ENCODE results near the gene ATP6V1F. TPM values are rescaled to one million over a fixed set of nuclear protein-coding genes. Genes with fewer than 3 reads are reported as not detected.

Gene ATP6V1F
- total RNA-seq, 5 donors from 2014 or later (not counting 1 experiment from before 2014, with no cell fraction given): 62.6 to 78.1 (median 75.5) TPM

DNA sequence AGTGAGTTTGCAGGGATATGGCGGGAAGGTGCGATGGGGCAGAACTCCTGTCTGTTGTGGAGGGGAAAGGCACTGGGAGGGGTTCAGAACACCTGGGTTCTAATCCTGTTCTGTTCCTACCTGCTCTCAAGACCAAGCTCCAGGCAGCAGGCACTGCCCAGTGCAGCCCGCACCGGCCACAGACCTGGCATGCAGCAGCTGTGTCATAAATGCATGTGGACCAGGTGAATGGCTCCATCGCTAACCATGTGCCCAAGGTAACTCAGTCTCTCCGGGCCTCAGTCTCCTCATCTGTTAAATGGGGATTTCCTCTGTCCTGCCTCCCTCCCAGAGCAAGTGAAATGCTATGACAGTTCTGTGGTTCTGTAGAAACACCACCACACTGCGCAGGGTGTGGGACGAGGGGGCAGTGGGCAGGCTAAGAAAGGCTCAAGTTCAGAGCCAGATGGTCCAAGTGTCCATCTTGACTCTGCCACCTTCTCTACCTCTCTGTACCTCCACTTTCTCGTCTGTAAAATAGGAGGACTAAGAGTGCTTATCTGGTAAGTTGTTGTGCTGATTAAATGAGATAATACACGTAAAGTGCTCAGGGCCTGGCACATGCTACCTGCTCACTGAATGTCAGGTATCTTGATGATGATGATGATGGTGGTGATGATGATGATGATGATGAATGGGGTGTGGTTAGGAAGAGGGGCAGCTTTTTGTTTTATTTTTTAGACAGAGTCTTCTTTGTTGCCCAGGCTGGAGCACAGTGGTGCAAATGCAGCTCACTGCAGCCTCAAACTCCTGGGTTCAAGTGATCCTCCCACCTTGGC, 22.9 kb downstream of the ATP6V1F start:
- H3K27ac Mint-ChIP-seq: no peak overlapping the region

DNA sequence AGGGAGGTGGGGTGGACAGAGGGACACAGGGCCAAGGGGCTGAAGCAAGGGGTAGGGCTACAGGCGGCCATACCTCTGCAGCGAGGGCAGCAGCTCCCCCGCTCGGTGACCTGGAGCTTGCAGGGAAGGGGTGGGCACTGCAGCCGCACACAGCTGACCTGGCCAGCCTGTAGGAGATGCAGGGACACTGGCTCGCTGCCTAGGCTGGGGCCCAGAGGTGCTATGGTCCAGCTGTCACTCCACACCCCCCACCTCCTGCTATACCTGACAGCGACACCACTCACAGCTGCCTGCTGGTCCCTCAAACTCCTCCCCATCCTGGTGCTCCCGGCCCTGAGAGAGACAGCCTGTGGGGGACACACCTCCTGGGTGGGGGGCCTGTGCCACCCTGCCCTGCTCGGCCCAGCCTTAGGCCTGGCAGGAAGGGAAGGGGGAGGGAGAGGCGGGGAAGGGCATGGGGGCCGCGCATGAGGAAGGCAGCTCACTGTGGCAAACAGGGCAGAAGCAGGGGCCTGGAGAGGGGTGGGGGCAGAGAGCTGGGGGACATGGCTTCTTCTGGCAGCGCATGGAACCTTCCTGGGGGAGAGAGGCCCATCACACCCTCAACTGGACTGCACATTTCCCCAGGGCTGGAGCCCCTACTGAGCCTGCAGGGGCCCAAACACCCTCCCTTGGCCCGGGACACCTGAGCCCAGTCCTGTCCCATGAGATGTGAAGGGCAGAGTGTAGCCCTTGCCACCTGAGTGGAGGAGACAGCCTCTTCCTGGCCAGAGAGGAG, 23.9 kb downstream of the ATP6V1F start:
- DNase-seq (no peak), ATAC-seq (replicated peaks in 1 of 4) (no peak)
- Mint-ChIP-seq H3K27ac (no peak overlapping the region), H3K4me1 (peaks cover 0 to 3% (median 0%) of the 10 kb centered on the region in 3 donors), H3K36me3 (no peaks in the 10 kb centered on the region), H3K27me3 (peaks cover 10 to 21% of the 10 kb centered on the region in 2 donors), H3K9me3 (no peaks in the 10 kb centered on the region), H3K4me3 (no peak overlapping the region)
- CTCF ChIA-PET: interaction anchor here in 1 of 2 donors (0.6 kb wide), 1 partner anchor 565 kb away, joined by 5 read pairs; no protein-coding TSS in a partner anchor
- H3K36me3 ChIP-seq (ENCODE audit: control insufficient read depth in 2 of 2, extremely low read depth in 1 of 2, insufficient read depth in 1 of 2, low read length in 1 of 2): no peaks in the 10 kb centered on the region
- no peak overlapping the region for H3K4me3 ChIP-seq (ENCODE audit: control insufficient read depth in 1 of 2, extremely low read depth in 1 of 2, low read length in 1 of 2)
- 81% methylated on average over 6 of the region's 14 CpGs for WGBS (ENCODE audit: insufficient coverage)
- peaks cover 0 to 15% of the 10 kb centered on the region in 2 experiments for H3K4me1 ChIP-seq (ENCODE audit: control insufficient read depth in 1 of 2, extremely low read depth in 1 of 2, insufficient read depth in 2 of 2, low read length in 2 of 2)
- H3K9me3 ChIP-seq: no peaks in the 10 kb centered on the region
- POLR2A ChIA-PET: interaction anchor here in 1 of 2 donors (0.6 kb wide), 1 partner anchor 980 kb away, joined by 5 read pairs; no protein-coding TSS in a partner anchor
- H3K27me3 ChIP-seq (replicated peaks in 1 of 2; ENCODE audit: control insufficient read depth in 2 of 2, extremely low read depth in 1 of 2, insufficient read depth in 2 of 2, low read length in 1 of 2): peaks cover 0 to 72% of the 10 kb centered on the region in 2 experiments
- H3K27ac ChIP-seq (ENCODE audit: low read length): no peak overlapping the region

More for the DNA sequence above, 22.9 kb downstream of the ATP6V1F start:
- no peaks in the 10 kb centered on the region for H3K9me3 Mint-ChIP-seq
- CTCF ChIA-PET: interaction anchor here (0.6 to 0.8 kb wide), 3 partner anchors 15 to 566 kb away, joined by 3 to 5 read pairs (median 3); no protein-coding TSS in a partner anchor
- H3K27me3 ChIP-seq (replicated peaks in 1 of 2; ENCODE audit: control insufficient read depth in 2 of 2, extremely low read depth in 1 of 2, insufficient read depth in 2 of 2, low read length in 1 of 2): peaks cover 0 to 65% of the 10 kb centered on the region in 2 experiments
- no peak for ATAC-seq (replicated peaks in 1 of 4)
- DNase-seq: no peak
- POLR2A ChIA-PET: interaction anchor here in 1 of 2 donors (0.6 kb wide), 1 partner anchor 981 kb away, joined by 5 read pairs; no protein-coding TSS in a partner anchor
- no peaks in the 10 kb centered on the region for H3K9me3 ChIP-seq
- H3K4me3 Mint-ChIP-seq: no peak overlapping the region
- no peak overlapping the region for H3K4me3 ChIP-seq (ENCODE audit: control insufficient read depth in 1 of 2, extremely low read depth in 1 of 2, low read length in 1 of 2)
- H3K4me1 ChIP-seq (ENCODE audit: control insufficient read depth in 1 of 2, extremely low read depth in 1 of 2, insufficient read depth in 2 of 2, low read length in 2 of 2): peaks cover 0 to 10% of the 10 kb centered on the region in 2 experiments
- WGBS (ENCODE audit: insufficient coverage): 98% methylated on average over 4 of the region's 10 CpGs
- no peak overlapping the region for H3K27ac ChIP-seq (ENCODE audit: low read length)
- peaks cover 10 to 19% of the 10 kb centered on the region in 2 donors for H3K27me3 Mint-ChIP-seq
- H3K36me3 Mint-ChIP-seq: no peaks in the 10 kb centered on the region
- no peaks in the 10 kb centered on the region for H3K36me3 ChIP-seq (ENCODE audit: control insufficient read depth in 2 of 2, extremely low read depth in 1 of 2, insufficient read depth in 1 of 2, low read length in 1 of 2)
- H3K4me1 Mint-ChIP-seq: peaks cover 0 to 3% (median 0%) of the 10 kb centered on the region in 3 donors

DNA sequence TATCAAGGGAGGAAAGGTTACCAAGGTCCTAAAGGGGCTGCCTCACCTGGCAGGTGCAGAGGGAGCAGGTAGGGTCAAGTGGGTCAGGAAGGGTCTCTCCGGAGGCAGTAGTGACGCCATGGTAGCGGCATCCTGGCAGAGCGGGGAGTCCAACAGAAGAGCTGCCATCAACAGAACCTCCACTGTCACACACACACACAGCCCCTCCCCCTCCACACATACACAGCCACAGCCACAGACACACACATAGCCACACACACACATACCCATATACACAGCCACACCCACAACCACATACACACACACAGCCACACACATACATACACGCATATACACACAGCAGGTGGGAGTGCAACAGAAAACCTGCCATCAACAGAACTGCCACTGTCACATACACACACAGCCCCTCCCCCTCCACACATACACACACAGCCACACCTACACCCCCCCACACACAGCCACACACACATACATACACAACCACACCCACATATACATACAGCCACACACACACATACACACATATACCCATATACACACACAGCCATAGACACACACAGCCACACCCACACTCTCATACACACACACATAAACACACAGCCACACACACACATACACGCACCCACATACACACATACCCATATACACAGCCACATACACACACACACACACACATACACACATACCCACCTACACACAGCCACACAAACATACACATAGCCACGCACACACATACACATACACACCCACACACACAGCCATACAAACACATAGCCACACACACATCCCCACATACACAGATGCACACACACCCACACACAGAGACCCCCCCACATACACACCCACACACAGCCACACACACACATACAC, 24.7 kb downstream of the ATP6V1F start:
- DNase-seq: no peak
- ChIA-PET POLR2A (no interaction called here), CTCF (no interaction called here)
- no peak overlapping the region for H3K27ac ChIP-seq (ENCODE audit: low read length)
- H3K27me3 ChIP-seq (replicated peaks in 1 of 2; ENCODE audit: control insufficient read depth in 2 of 2, extremely low read depth in 1 of 2, insufficient read depth in 2 of 2, low read length in 1 of 2): peaks cover 0 to 79% of the 10 kb centered on the region in 2 experiments
- H3K36me3 Mint-ChIP-seq: no peaks in the 10 kb centered on the region
- H3K4me1 Mint-ChIP-seq: peaks cover 0 to 5% (median 0%) of the 10 kb centered on the region in 3 donors
- H3K27ac Mint-ChIP-seq: no peak overlapping the region
- H3K9me3 Mint-ChIP-seq: no peaks in the 10 kb centered on the region
- H3K4me1 ChIP-seq (ENCODE audit: control insufficient read depth in 1 of 2, extremely low read depth in 1 of 2, insufficient read depth in 2 of 2, low read length in 2 of 2): peaks cover 0 to 15% of the 10 kb centered on the region in 2 experiments
- no peak for ATAC-seq (replicated peaks in 1 of 4)
- no peaks in the 10 kb centered on the region for H3K9me3 ChIP-seq
- H3K4me3 ChIP-seq (ENCODE audit: control insufficient read depth in 1 of 2, extremely low read depth in 1 of 2, low read length in 1 of 2): no peak overlapping the region
- peaks cover 10 to 25% of the 10 kb centered on the region in 2 donors for H3K27me3 Mint-ChIP-seq
- H3K36me3 ChIP-seq (ENCODE audit: control insufficient read depth in 2 of 2, extremely low read depth in 1 of 2, insufficient read depth in 1 of 2, low read length in 1 of 2): no peaks in the 10 kb centered on the region
- H3K4me3 Mint-ChIP-seq: no peak overlapping the region
- WGBS (ENCODE audit: insufficient coverage): 96% methylated on average over 4 of the region's 7 CpGs

DNA sequence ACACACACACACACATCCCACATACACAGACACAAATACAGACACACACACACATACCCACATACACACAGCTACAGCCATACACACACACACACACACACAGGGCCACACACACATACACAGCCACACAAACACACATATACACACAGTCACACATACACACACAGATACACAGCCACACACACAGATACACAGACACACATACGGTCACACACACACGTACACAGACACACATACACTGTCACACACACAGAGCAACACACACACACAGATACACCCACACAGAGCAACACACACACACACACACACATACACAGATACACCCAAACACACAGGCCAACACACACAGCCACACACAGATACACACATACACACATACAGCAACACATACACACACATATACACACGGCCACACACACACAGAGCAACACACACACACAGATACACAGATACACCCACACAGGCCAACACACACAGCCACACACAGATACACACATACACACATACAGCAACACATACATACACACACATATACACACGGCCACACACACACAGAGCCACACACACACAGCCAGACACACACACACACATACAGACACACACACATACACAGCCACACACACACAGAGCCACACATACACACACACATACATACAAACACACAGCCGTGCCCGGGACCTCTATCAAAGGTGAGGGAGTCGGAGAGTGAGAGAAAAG, 25.5 kb downstream of the ATP6V1F start:
- Mint-ChIP-seq H3K4me3 (no peak overlapping the region), H3K27ac (no peak overlapping the region), H3K27me3 (peaks cover 10 to 29% of the 10 kb centered on the region in 2 donors), H3K36me3 (no peaks in the 10 kb centered on the region), H3K4me1 (peaks cover 0 to 5% (median 0%) of the 10 kb centered on the region in 3 donors), H3K9me3 (no peaks in the 10 kb centered on the region)
- Histone ChIP-seq H3K9me3 (no peaks in the 10 kb centered on the region), H3K27me3 (replicated peaks in 1 of 2; ENCODE audit: control insufficient read depth in 2 of 2, extremely low read depth in 1 of 2, insufficient read depth in 2 of 2, low read length in 1 of 2) (peaks cover 0 to 87% of the 10 kb centered on the region in 2 experiments), H3K4me1 (ENCODE audit: control insufficient read depth in 1 of 2, extremely low read depth in 1 of 2, insufficient read depth in 2 of 2, low read length in 2 of 2) (peaks cover 0 to 15% of the 10 kb centered on the region in 2 experiments), H3K36me3 (ENCODE audit: control insufficient read depth in 2 of 2, extremely low read depth in 1 of 2, insufficient read depth in 1 of 2, low read length in 1 of 2) (no peaks in the 10 kb centered on the region), H3K27ac (ENCODE audit: low read length) (no peak overlapping the region), H3K4me3 (ENCODE audit: control insufficient read depth in 1 of 2, extremely low read depth in 1 of 2, low read length in 1 of 2) (no peak overlapping the region)
- ATAC-seq (replicated peaks in 1 of 4) (no peak), DNase-seq (no peak)
- 87% methylated on average over 4 of the region's 7 CpGs for whole genome bisulfite sequencing (ENCODE audit: insufficient coverage)
- POLR2A ChIA-PET: no interaction called here
- CTCF ChIA-PET: no interaction called here

DNA sequence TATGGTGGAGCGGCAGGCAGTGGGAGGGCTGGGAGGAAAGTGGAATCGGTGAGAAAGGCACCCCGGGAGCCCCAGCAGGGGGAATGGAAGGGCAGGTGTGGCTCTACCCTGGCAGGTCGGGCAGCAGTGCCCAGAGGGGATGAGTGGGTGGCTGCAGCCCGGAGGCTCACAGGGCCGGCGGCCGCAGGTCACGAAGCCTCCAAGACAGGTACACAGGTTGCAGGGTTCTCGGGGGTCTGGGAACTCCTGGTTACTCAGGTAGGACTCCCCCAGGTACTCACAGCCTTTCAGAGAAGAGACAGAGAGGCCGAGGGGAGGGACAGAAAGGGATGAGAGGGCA, 26.1 kb downstream of the ATP6V1F start:
- Mint-ChIP-seq H3K4me1 (peaks cover 0 to 2% (median 0%) of the 10 kb centered on the region in 3 donors), H3K36me3 (no peaks in the 10 kb centered on the region), H3K27me3 (peaks cover 10 to 30% of the 10 kb centered on the region in 2 donors), H3K9me3 (no peaks in the 10 kb centered on the region), H3K4me3 (no peak overlapping the region), H3K27ac (no peak overlapping the region)
- ChIA-PET POLR2A (no interaction called here), CTCF (no interaction called here)
- Histone ChIP-seq H3K4me1 (ENCODE audit: control insufficient read depth in 1 of 2, extremely low read depth in 1 of 2, insufficient read depth in 2 of 2, low read length in 2 of 2) (peaks cover 0 to 12% of the 10 kb centered on the region in 2 experiments), H3K36me3 (ENCODE audit: control insufficient read depth in 2 of 2, extremely low read depth in 1 of 2, insufficient read depth in 1 of 2, low read length in 1 of 2) (no peaks in the 10 kb centered on the region), H3K9me3 (no peaks in the 10 kb centered on the region), H3K4me3 (ENCODE audit: control insufficient read depth in 1 of 2, extremely low read depth in 1 of 2, low read length in 1 of 2) (no peak overlapping the region), H3K27ac (ENCODE audit: low read length) (no peak overlapping the region), H3K27me3 (replicated peaks in 1 of 2; ENCODE audit: control insufficient read depth in 2 of 2, extremely low read depth in 1 of 2, insufficient read depth in 2 of 2, low read length in 1 of 2) (peaks cover 0 to 89% of the 10 kb centered on the region in 2 experiments)
- DNase-seq (no peak), ATAC-seq (replicated peaks in 1 of 4) (no peak)
- 80% methylated on average over 8 of the region's 11 CpGs for WGBS (ENCODE audit: insufficient coverage)
